Breast epithelium (tissue), 4 donors: ENCODE data around the gene RPUSD1. TPM values are rescaled to one million over a fixed set of nuclear protein-coding genes. Genes with fewer than 3 reads are reported as not detected.

Source experiments
- DNase-seq, 2 donors: peaks; one replicate each; pipeline ENCODE4 v3.0.0-alpha.2; 2019; ENCODE audit warnings: low spot score in 2 of 2
- H3K27ac ChIP-seq, 2 donors: fragments of 200-600 bp; sonication (generic) in 1 of 2; one replicate each; pipeline ENCODE4 v1.5.1; 2016 to 2019; ENCODE audit warnings: mild to moderate bottlenecking in 1 of 2
- H3K27me3 ChIP-seq, 2 donors: fragments of 200-600 bp; sonication (generic) in 1 of 2; one replicate each; pipeline versions ENCODE4 v1.5.1 to v1.6.0; 2017 to 2019; ENCODE audit warnings: control low read depth in 1 of 2, mild to moderate bottlenecking in 1 of 2
- H3K36me3 ChIP-seq: fragments of 200-600 bp; one replicate; pipeline ENCODE4 v1.5.1; 2019
- H3K4me1 ChIP-seq, 2 donors: fragments of 200-600 bp; sonication (generic); one replicate each; pipeline ENCODE4 v1.5.1; 2016 to 2019; ENCODE audit warnings: control low read depth in 1 of 2
- H3K4me3 ChIP-seq, 3 donors: fragments of 200-600 bp; sonication (generic); 1 replicate in 2 of 3; 2 replicates in 1 of 3; pipeline ENCODE4 v1.5.1; 2016 to 2019; ENCODE audit warnings: mild to moderate bottlenecking in 3 of 3, moderate library complexity in 2 of 3
- H3K9me3 ChIP-seq, 2 donors: fragments of 200-600 bp; sonication (generic) in 1 of 2; one replicate each; pipeline ENCODE4 v1.5.1; 2016 to 2019; ENCODE audit warnings: control low read depth in 1 of 2
- CTCF ChIP-seq, 3 donors: fragments of 450-650 bp; IDR thresholded peaks; one replicate each; pipeline ENCODE4 v1.5.1; 2016 to 2017; ENCODE audit warnings: antibody characterized with exemption in 3 of 3, mild to moderate bottlenecking in 3 of 3, moderate library complexity in 3 of 3
- POLR2A ChIP-seq: fragments of 450-650 bp; IDR thresholded peaks from one replicate; pipeline ENCODE4 v1.6.1; 2016; ENCODE audit warnings: antibody characterized with exemption, mild to moderate bottlenecking, moderate library complexity
- POLR2AphosphoS5 ChIP-seq, 3 donors: sonication (generic); formaldehyde crosslinking; IDR thresholded peaks; one replicate each; pipeline ENCODE4 v1.6.1; 2017; ENCODE audit warnings: antibody characterized with exemption in 3 of 3
- intact Hi-C: fragments of 100-400 bp; cut with DNase I; formaldehyde crosslinking; loops from one replicate; pipeline ENCODE4 v1.15.1; 2023; ENCODE audit warnings: low total_unique reads
- total RNA-seq, 3 donors: library from RNA; depleted of rRNA; stranded (reverse); fragments of >200 nt; gene quantifications; one replicate each; pipeline ENCODE4 v1.1.0, GENCODE V29; 2016

The RPUSD1 gene
- total RNA-seq, 3 donors from 2014 or later, result 13.1 to 18.4 (median 16.1) TPM

- intact Hi-C loops, result no loop called here
- H3K4me3 ChIP-seq, result no peak overlapping the region
- no peaks in the 10 kb centered on the region for H3K9me3 ChIP-seq
- no peak for TF ChIP-seq POLR2A
- no peak for TF ChIP-seq CTCF (IDR thresholded peaks at IDR 0.05)
- no peak for TF ChIP-seq POLR2AphosphoS5 (IDR thresholded peaks at IDR 0.05)
- H3K4me1 ChIP-seq, result peaks cover 0 to 4% of the 10 kb centered on the region in 2 donors
- H3K27me3 ChIP-seq, result peaks cover 4 to 51% of the 10 kb centered on the region in 2 donors
- H3K36me3 ChIP-seq, result no peaks in the 10 kb centered on the region
- H3K27ac ChIP-seq, result no peak overlapping the region
- no peak for DNase-seq
These were observed 15.0 kb upstream of the RPUSD1 start for GRCh38 chr16:802914-803753.

- TF ChIP-seq POLR2AphosphoS5 (IDR thresholded peaks at IDR 0.05), result no peak
- TF ChIP-seq POLR2A, result no peak
- no peak for TF ChIP-seq CTCF (IDR thresholded peaks at IDR 0.05)
- DNase-seq, result no peak
- intact Hi-C loops, result no loop called here
- no peaks in the 10 kb centered on the region for H3K36me3 ChIP-seq
- no peaks in the 10 kb centered on the region for H3K9me3 ChIP-seq
- H3K27ac ChIP-seq, result no peak overlapping the region
- peaks cover 4 to 54% of the 10 kb centered on the region in 2 donors for H3K27me3 ChIP-seq
- H3K4me3 ChIP-seq, result no peak overlapping the region
- H3K4me1 ChIP-seq, result peaks cover 0 to 4% of the 10 kb centered on the region in 2 donors
These were observed 14.3 kb upstream of the RPUSD1 start for GRCh38 chr16:802461-802860.

GRCh38 chr16:801584-802363, 13.6 kb upstream of the RPUSD1 start:
- Histone ChIP-seq H3K27ac (no peak overlapping the region), H3K4me1 (peaks cover 0 to 4% of the 10 kb centered on the region in 2 donors), H3K27me3 (peaks cover 7 to 61% of the 10 kb centered on the region in 2 donors), H3K4me3 (no peak overlapping the region), H3K9me3 (no peaks in the 10 kb centered on the region), H3K36me3 (no peaks in the 10 kb centered on the region)
- no peak for DNase-seq
- TF ChIP-seq CTCF (IDR thresholded peaks at IDR 0.05), result no peak
- no peak for TF ChIP-seq POLR2AphosphoS5 (IDR thresholded peaks at IDR 0.05)
- TF ChIP-seq POLR2A, result no peak
- intact Hi-C loops, result no loop called here

GRCh38 chr16:800834-801511, 12.8 kb upstream of the RPUSD1 start:
- peaks cover 7 to 64% of the 10 kb centered on the region in 2 donors for H3K27me3 ChIP-seq
- peak overlapping the region in 1 of 3 donors; percentile 37 for H3K4me3 ChIP-seq
- no peak for DNase-seq
- H3K9me3 ChIP-seq, result no peaks in the 10 kb centered on the region
- no peak overlapping the region for H3K27ac ChIP-seq
- intact Hi-C loops, result no loop called here
- TF ChIP-seq POLR2AphosphoS5 (IDR thresholded peaks at IDR 0.05), result no peak
- no peak for TF ChIP-seq POLR2A
- no peak for TF ChIP-seq CTCF (IDR thresholded peaks at IDR 0.05)
- H3K36me3 ChIP-seq, result no peaks in the 10 kb centered on the region
- peaks cover 0 to 4% of the 10 kb centered on the region in 2 donors for H3K4me1 ChIP-seq
